GM23338 (cell line): ENCODE data around the gene CACNA1B.

Experiments used
- CREB1 ChIP-seq: fragments of 250-450 bp; sonication (Bioruptor Pico); IDR thresholded peaks from 2 replicates; pipeline ENCODE4 v1.5.0; 2020; ENCODE audit warnings: low read depth, mild to moderate bottlenecking, moderate library complexity
- CTCF ChIP-seq, 2 experiments: fragments of 200-600 bp in 1 of 2; sonication (generic) in 1 of 2; conservative IDR thresholded peaks; 2 replicates each; pipeline versions ENCODE4 v1.5.1 to v1.6.1; 2016 to 2017; ENCODE audit warnings: antibody characterized with exemption in 2 of 2, low read depth in 2 of 2, mild to moderate bottlenecking in 2 of 2, moderate library complexity in 1 of 2
- EZH2 ChIP-seq: fragments of 200-600 bp; sonication (generic); IDR thresholded peaks from one replicate; pipeline ENCODE4 v1.8.0; 2017; ENCODE audit warnings: antibody characterized with exemption, mild to moderate bottlenecking, low read depth; ENCODE audit not compliant: unreplicated experiment
- JUNB ChIP-seq: IDR thresholded peaks from one replicate; pipeline ENCODE4 v1.6.1; 2016; ENCODE audit warnings: antibody characterized with exemption; ENCODE audit not compliant: unreplicated experiment
- POLR2AphosphoS5 ChIP-seq: IDR thresholded peaks from 2 replicates; pipeline ENCODE4 v1.6.1; 2016; ENCODE audit warnings: antibody characterized with exemption, low read depth
- REST ChIP-seq: IDR thresholded peaks from one replicate; pipeline ENCODE4 v1.6.1; 2018; ENCODE audit warnings: antibody characterized with exemption; ENCODE audit not compliant: unreplicated experiment
- STAT1 ChIP-seq: IDR thresholded peaks from one replicate; pipeline ENCODE4 v1.6.1; 2016; ENCODE audit warnings: antibody characterized with exemption; ENCODE audit not compliant: unreplicated experiment

- TF ChIP-seq CTCF (conservative IDR thresholded peaks at IDR 0.05; ENCODE audit: low read depth in 2 of 2) (no peak), EZH2 (no peak), POLR2AphosphoS5 (no peak), REST (no peak), STAT1 (no peak), JUNB (no peak), CREB1 (CRISPR knock-in tag) (no peak)
Measured at GRCh38 chr9:138003485-138004190, 126.1 kb downstream of the CACNA1B start.
